ENCODE results near the gene KCNQ2.

Gene KCNQ2

DNA sequence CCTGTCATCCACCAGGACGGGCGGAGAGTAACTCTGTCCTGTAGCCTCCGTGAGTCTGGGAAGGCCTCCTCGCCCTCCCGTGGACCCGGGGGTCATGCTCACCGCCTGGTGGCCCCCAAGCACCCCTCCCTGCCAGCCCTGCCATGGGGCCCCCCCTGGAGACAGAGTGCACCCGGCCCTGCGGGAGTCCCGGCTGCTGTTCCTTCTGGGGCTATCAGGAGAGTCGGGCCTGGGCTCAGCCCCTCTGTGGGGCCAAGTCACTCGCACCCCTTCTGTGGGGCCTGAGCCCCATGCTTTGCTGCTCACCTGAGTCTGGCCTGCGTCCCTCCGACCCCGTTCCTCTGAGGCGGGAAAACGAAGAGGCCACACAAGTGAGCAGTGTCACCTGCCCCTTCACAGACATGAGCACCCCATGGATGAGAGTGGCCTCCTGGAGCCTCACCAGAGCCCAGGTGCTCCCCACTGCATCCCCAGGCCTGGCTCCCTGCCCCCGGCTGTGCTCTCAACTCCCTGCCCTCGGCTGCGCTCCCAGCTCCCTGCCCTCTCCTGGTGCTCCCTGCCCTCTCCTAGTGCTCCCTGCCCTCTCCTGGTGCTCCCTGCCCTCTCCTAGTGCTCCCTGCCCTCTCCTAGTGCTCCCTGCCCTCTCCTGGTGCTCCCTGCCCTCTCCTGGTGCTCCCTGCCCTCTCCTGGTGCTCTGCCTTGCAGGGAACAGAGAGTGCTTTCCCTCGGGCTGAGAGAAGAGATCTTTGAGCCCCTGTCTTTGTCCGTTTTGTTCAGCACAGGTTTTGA, 106.7 kb downstream of the KCNQ2 start:
- H3K4me3 ChIP-seq (ENCODE audit: low read length) = no peak overlapping the region
- DNase-seq (ENCODE audit: low read depth) = no peak
- TF ChIP-seq, protein P1, sequence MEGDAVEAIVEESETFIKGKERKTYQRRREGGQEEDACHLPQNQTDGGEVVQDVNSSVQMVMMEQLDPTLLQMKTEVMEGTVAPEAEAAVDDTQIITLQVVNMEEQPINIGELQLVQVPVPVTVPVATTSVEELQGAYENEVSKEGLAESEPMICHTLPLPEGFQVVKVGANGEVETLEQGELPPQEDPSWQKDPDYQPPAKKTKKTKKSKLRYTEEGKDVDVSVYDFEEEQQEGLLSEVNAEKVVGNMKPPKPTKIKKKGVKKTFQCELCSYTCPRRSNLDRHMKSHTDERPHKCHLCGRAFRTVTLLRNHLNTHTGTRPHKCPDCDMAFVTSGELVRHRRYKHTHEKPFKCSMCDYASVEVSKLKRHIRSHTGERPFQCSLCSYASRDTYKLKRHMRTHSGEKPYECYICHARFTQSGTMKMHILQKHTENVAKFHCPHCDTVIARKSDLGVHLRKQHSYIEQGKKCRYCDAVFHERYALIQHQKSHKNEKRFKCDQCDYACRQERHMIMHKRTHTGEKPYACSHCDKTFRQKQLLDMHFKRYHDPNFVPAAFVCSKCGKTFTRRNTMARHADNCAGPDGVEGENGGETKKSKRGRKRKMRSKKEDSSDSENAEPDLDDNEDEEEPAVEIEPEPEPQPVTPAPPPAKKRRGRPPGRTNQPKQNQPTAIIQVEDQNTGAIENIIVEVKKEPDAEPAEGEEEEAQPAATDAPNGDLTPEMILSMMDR (conservative IDR thresholded peaks at IDR 0.05; ENCODE audit: low read length) = no peak

DNA sequence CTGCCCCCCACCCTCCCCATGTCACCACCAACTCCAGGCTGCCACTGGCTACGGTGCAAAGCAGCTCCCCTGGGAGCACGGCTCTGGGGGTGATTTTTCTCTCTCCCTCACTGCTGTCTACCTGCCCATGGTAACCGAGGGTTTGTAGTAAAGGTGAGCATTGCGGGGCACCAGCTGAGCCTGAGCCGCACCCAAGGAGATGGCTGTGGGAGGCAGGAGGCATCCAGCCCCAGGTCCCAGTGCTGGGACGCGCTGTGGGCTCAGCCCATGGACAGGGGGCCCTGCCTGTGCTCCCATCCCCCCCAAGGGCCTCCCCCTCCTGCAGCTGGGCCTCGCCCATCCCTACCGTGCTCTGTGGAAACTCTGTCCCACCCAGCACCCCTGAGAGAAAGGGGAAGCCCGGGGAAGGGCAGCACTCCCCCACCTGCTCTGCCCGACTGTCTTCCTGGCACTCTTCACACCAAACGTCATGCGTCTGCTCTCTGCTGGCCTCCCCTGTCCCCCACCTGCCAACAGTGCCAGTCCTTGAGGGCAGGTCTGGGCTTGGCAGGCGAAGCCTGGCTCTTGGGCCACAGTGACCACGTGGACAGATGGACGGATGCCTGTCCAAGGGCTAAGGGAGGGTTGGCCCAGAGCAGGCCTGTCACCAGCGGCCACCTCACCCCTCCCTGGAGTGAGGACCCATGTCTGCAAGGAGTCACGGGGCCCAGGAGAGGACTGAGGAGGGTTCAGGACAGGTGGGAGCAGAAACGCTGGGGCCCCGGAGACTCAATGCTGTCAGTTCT, 107.5 kb downstream of the KCNQ2 start:
- H3K4me3 ChIP-seq (ENCODE audit: low read length) = no peak overlapping the region
- TF ChIP-seq, protein P1 (conservative IDR thresholded peaks at IDR 0.05; ENCODE audit: low read length) = no peak
- no peak for DNase-seq (ENCODE audit: low read depth)

DNA sequence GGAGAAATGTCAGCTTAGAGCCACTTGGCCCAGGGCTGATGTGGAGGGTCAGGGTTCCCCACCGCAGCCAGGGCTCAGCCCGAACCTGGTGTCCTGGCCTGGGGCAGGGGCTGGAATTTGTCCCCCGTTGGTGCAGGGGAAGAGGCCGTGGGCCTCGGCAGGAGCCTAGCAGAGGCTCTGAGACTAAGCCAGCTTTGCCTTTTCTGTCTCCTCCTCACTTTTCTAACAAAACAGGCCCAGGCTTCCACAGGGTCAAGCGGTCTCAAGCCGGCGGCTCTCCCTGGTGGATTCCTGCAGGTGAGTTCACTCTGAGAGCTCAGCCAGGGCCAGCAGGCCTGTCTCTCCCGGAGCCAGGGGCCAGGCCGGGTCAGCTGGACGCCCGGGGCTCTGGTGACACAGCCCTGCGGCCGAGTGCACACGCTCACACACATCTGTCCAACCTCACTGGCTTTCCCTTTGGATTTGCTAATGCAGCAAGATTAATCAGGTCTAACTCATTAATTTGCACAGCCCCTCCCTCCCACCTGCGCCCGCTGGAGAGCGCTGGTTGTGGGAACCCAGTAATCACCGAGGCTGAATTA, 108.4 kb downstream of the KCNQ2 start:
- H3K4me3 ChIP-seq (ENCODE audit: low read length) = no peak overlapping the region
- TF ChIP-seq, protein P1 (conservative IDR thresholded peaks at IDR 0.05; ENCODE audit: low read length) = no peak
- no peak for DNase-seq (ENCODE audit: low read depth)

DNA sequence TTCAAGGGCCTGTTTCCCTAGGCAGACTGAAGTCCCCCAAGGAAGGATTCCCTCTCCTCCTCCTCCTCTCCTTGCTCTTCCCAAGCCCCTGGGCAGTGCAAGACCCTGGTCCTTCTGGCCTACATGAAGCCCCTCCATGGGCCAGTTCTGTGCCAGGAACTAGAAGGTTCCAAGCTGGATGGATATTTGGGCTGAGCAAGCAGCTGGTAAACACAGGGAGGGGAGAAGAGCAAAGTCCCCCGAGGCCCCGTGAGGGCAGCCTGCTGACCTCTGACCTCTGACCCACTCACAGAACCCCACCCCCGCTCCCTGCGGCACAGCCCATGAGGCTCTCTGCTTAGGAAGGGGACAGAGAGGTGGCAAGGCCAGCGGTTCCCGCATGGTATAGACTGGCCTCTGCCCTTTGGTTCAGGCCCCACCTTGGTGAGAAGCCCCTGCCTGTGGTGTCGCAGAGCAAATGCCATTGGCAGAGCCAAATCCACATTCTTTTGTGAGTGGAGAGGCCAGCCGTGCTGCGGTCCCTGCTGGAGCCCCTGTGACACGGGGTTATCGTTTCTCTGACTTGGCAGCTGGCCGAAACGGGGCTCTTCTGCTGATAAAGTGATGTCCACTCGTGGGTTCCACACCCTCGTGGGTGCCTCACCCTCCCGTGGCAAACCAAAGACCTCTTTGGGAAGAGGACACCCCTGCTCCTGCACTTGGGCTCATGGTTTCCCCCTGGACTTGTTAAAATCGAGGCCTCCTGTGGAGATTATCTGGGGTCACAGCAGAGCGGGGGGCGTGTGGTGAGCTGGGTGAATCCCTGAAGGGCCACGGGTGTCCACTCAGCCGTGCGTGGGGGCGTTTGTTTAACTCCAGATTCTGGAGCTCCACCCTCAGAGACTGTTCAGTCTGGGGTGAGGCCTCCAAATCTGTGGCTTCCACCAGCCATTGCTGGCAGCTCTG, 109.2 kb downstream of the KCNQ2 start:
- no peak for DNase-seq (ENCODE audit: low read depth)
- TF ChIP-seq, protein P1 (conservative IDR thresholded peaks at IDR 0.05; ENCODE audit: low read length) = no peak
- H3K4me3 ChIP-seq (ENCODE audit: low read length) = no peak overlapping the region

DNA sequence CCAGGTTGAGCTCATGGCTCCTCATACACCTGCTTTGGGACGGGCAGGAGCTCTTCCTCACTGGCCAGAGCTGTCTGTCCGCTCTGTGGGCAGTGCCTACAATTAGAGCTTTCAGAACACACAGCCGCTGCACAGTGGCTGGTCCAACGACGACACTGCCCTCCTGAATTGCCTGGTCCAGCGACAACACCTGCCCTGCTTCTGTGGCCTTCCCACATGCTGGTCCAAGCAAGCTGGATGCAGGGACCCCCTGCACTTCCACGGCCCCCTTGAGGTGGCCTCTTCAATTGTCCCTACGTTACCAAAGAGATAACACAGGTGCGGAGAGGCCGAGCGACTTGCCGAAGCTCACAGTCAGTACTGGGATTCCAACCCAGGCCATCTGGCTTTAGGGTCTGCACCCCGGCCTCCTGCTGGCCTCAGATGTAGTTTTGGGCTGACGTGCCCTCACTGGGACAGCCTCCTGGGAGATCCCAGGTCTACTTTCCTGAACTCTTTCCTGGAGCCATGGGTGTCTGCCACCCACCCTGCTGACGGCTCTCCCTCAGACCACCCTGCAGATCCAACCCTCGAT, 109.9 kb downstream of the KCNQ2 start:
- no peak overlapping the region for H3K4me3 ChIP-seq (ENCODE audit: low read length)
- DNase-seq (ENCODE audit: low read depth) = no peak
- TF ChIP-seq, protein P1 (conservative IDR thresholded peaks at IDR 0.05; ENCODE audit: low read length) = no peak

Measured in AG10803 (cell line).